Duodenal mucosa (tissue), 2 donors: ENCODE measurements around the gene CACNA1S.

Source experiments
- H3K27ac ChIP-seq: one replicate; pipeline ENCODE4 v1.7.0; 2013; ENCODE audit warnings: low read depth, low read length
- H3K27me3 ChIP-seq, 2 donors: one replicate each; pipeline ENCODE4 v1.7.0; 2013; ENCODE audit warnings: low read length in 2 of 2, control low read depth in 1 of 2; ENCODE audit not compliant: insufficient read depth in 2 of 2, control insufficient read depth in 1 of 2
- H3K36me3 ChIP-seq, 2 donors: one replicate each; pipeline ENCODE4 v1.7.0; 2013; ENCODE audit warnings: low read length in 2 of 2, control low read depth in 1 of 2; ENCODE audit not compliant: insufficient read depth in 2 of 2, control insufficient read depth in 1 of 2
- H3K4me1 ChIP-seq, 2 donors: one replicate each; pipeline ENCODE4 v1.7.0; 2013; ENCODE audit warnings: low read length in 2 of 2, control low read depth in 1 of 2; ENCODE audit not compliant: insufficient read depth in 2 of 2, control insufficient read depth in 1 of 2
- H3K4me3 ChIP-seq, 2 donors: one replicate each; pipeline ENCODE4 v1.7.0; 2013; ENCODE audit warnings: low read length in 2 of 2, low read depth in 1 of 2
- H3K9ac ChIP-seq, 2 donors: one replicate each; pipeline ENCODE4 v1.7.0; 2013; ENCODE audit warnings: low read length in 2 of 2, low read depth in 1 of 2
- H3K9me3 ChIP-seq, 2 donors: one replicate each; pipeline ENCODE4 v1.7.0; 2013; ENCODE audit warnings: low read length in 2 of 2, control low read depth in 1 of 2; ENCODE audit not compliant: control insufficient read depth in 1 of 2

The CACNA1S gene

DNA sequence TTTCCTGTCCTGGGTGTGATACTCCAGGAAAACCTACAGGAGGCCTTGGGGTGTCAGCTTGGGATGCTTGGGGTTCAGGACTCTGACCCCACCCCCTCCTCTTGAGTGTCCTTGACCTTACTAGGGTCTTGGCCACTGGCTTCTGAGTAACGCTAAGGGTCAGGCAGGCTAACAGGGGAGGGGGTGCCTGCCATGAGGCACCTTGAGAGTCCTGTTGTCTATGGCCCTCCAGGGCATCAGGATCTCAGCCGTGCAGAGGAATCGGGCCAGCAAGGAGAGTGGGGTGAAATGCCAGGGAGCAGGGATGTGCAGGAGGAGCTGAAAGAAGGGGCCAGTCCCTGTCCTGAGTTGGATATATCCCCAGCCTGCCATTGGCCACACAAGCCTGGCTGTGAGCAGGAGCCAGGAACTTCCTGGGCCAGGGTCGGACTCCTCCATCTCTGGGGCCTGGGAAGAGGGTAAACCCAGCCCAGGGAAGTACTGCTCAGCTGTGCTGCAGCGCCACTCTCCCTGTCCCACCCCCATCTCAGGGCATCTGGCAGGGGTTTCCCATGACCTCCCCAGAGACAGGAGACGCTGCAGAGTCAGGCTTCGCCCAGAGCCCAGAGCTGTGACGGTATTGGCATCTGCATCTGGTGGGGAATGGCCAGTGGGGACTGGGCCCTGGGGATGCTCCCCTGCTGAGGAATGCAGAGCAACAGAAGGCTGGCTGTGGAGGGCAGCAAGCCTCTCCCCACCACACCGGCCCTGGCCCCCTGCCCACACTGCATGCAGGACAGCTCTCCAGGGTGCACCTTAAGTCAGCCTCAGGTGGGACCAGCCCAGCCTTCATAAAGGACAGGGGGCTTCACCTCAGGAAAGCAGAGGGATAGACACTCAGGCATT lies 95.0 kb downstream of the CACNA1S start:
- H3K27ac ChIP-seq = no peak overlapping the region
- no peaks in the 10 kb centered on the region for H3K27me3 ChIP-seq
- no peak overlapping the region for H3K4me3 ChIP-seq
- H3K9me3 ChIP-seq = no peaks in the 10 kb centered on the region
- no peak overlapping the region for H3K9ac ChIP-seq
- H3K36me3 ChIP-seq = no peaks in the 10 kb centered on the region
- H3K4me1 ChIP-seq = peaks cover 63 to 75% of the 10 kb centered on the region in 2 donors

GRCh38 chr1:201016211-201016651 lies 96.0 kb downstream of the CACNA1S start:
- H3K27me3 ChIP-seq = no peaks in the 10 kb centered on the region
- peak overlapping the region; percentile 15 to 23 for H3K4me3 ChIP-seq
- peak overlapping the region in 1 of 2 donors; percentile 8 for H3K9ac ChIP-seq
- no peaks in the 10 kb centered on the region for H3K9me3 ChIP-seq
- no peaks in the 10 kb centered on the region for H3K36me3 ChIP-seq
- peaks cover 59 to 70% of the 10 kb centered on the region in 2 donors for H3K4me1 ChIP-seq
- no peak overlapping the region for H3K27ac ChIP-seq

DNA sequence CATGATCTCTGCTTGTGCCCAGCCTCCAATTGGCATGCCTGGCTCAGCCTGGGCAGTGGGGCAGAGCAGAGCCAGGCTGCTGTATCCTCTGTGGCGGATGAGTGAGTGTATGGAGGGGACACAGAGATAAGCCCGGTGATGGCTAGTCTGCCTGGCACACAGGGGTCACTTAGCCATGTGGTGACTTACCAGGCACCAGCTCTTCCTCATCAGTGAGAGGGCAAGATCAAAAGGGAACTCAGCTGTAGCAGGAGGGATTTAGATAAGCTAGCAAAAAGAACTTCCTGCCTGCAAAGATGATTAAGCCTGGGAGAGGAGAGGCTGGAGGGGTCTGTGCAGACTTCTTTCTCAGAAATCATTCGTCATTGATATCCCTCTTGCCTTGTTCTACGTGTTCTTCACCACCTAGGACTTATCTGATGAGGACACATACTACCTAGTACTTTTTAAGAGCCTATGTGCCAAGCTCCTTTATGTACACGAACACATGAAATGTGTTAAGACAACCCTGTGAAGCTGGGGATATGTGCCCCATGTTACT lies 96.6 kb downstream of the CACNA1S start:
- no peak overlapping the region for H3K27ac ChIP-seq
- H3K9ac ChIP-seq = no peak overlapping the region
- H3K36me3 ChIP-seq = no peaks in the 10 kb centered on the region
- no peaks in the 10 kb centered on the region for H3K27me3 ChIP-seq
- peak overlapping the region in 1 of 2 donors; percentile 15 for H3K4me3 ChIP-seq
- H3K9me3 ChIP-seq = no peaks in the 10 kb centered on the region
- H3K4me1 ChIP-seq = peaks cover 54 to 65% of the 10 kb centered on the region in 2 donors

- no peak overlapping the region for H3K27ac ChIP-seq
- H3K9me3 ChIP-seq = no peaks in the 10 kb centered on the region
- H3K9ac ChIP-seq = no peak overlapping the region
- no peaks in the 10 kb centered on the region for H3K36me3 ChIP-seq
- no peak overlapping the region for H3K4me3 ChIP-seq
- peaks cover 46 to 57% of the 10 kb centered on the region in 2 donors for H3K4me1 ChIP-seq
- H3K27me3 ChIP-seq = no peaks in the 10 kb centered on the region
These were observed 97.4 kb downstream of the CACNA1S start for GRCh38 chr1:201014816-201015200.

GRCh38 chr1:201013991-201014815 lies 98.0 kb downstream of the CACNA1S start:
- Histone ChIP-seq H3K9ac (no peak overlapping the region), H3K9me3 (no peaks in the 10 kb centered on the region), H3K27ac (no peak overlapping the region), H3K4me3 (no peak overlapping the region), H3K4me1 (peaks cover 40 to 51% of the 10 kb centered on the region in 2 donors), H3K27me3 (no peaks in the 10 kb centered on the region), H3K36me3 (no peaks in the 10 kb centered on the region)

DNA sequence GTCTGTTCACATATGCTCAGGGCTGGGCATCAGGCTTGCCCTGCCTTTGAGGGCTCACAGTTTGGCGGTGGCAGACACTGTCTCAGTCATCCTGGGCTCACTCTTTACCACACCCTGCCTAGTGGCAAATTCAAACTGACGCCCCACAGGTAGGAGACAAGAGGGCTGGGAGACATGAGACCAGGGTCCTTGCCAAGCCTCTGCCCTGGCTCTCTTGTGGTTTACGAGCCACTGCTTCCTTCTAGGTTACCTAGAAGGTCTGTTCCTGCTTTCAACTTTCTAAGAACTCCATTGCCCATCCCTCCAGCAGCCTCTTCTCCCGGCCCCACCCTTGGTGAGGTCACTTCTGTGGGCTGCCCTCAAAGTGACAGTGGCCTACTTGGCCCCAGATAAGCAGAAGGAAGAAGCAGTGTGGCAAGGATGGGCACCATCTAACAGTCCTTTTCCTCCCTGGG lies 99.2 kb downstream of the CACNA1S start:
- Histone ChIP-seq H3K9me3 (no peaks in the 10 kb centered on the region), H3K27me3 (no peaks in the 10 kb centered on the region), H3K4me1 (peaks cover 35 to 42% of the 10 kb centered on the region in 2 donors), H3K36me3 (no peaks in the 10 kb centered on the region), H3K4me3 (no peak overlapping the region), H3K9ac (no peak overlapping the region), H3K27ac (no peak overlapping the region)

DNA sequence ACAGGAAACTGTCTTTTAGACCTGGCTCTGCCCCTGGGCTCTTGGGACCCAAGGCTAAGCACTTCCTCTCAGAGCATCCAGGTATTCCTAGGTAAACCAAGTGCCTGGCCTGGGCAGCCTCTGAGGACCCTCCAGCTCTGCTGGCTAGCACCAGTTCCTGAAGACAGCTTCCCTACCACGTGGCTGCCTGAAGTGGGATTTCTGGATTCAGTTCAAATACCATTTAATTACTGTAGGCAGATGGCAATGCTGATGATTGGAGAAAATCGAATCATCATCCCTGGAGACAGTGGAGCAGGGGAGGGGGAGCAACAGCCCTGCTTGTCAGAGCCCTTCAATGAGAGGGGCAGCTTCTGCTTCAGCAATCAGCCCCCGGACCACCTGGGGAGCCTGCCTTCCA lies 100.6 kb downstream of the CACNA1S start:
- Histone ChIP-seq H3K9ac (no peak overlapping the region), H3K4me1 (peaks cover 23 to 28% of the 10 kb centered on the region in 2 donors), H3K9me3 (no peaks in the 10 kb centered on the region), H3K4me3 (no peak overlapping the region), H3K27ac (no peak overlapping the region), H3K36me3 (no peaks in the 10 kb centered on the region), H3K27me3 (no peaks in the 10 kb centered on the region)

DNA sequence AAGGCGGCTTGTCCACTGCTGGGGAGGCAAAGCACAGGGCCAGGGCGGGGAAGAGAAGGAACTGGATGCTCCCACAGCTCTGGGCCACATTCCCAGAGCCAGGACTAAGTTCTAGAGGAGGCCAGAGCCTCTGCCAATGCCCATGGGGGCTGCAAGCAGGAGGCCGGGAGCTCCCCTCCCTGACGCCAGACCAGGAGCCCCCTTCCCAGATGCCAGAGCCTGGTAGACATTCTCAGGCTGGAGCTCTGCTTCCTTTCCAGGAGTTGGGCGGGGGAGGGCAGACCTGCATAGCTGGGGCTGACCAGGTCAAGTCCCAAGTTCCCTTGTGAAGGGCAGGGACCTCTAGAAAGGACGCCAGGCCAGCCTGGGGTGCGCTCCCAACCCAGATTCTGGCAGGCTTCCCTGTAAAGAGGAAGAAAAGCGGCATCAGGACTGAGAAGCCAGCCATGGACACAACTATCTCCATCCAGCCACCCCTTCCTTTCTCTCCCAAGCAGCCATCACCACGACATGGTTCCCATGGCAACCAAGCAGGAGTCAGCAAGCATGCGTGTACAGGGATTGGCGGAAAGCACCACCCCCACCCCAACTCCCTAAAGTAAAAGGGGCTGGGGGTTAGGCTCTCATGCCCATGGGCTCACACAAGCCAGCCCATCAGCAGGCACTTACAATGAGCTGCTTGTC lies 102.1 kb downstream of the CACNA1S start:
- H3K4me3 ChIP-seq = no peak overlapping the region
- H3K27ac ChIP-seq = no peak overlapping the region
- no peaks in the 10 kb centered on the region for H3K27me3 ChIP-seq
- H3K9me3 ChIP-seq = no peaks in the 10 kb centered on the region
- peaks cover 0 to 4% of the 10 kb centered on the region in 2 donors for H3K36me3 ChIP-seq
- no peak overlapping the region for H3K9ac ChIP-seq
- H3K4me1 ChIP-seq = peaks cover 8 to 13% of the 10 kb centered on the region in 2 donors

- no peak overlapping the region for H3K4me3 ChIP-seq
- no peak overlapping the region for H3K27ac ChIP-seq
- peaks cover 3 to 5% of the 10 kb centered on the region in 2 donors for H3K4me1 ChIP-seq
- H3K9me3 ChIP-seq = no peaks in the 10 kb centered on the region
- H3K27me3 ChIP-seq = no peaks in the 10 kb centered on the region
- peaks cover 0 to 4% of the 10 kb centered on the region in 2 donors for H3K36me3 ChIP-seq
- no peak overlapping the region for H3K9ac ChIP-seq
These were observed 103.4 kb downstream of the CACNA1S start for GRCh38 chr1:201008666-201009360.
